Activated effector memory CD4-positive, alpha-beta T cell treated with anti-CD3 and anti-CD28 coated beads, Interleukin-2, amount 50 U/mL, for 16 hours (primary cell): ENCODE results near the gene MMP3.

Experiments used
- DNase-seq: peaks from one replicate; pipeline ENCODE4 v3.0.0-alpha.2; 2020

The MMP3 gene

DNA sequence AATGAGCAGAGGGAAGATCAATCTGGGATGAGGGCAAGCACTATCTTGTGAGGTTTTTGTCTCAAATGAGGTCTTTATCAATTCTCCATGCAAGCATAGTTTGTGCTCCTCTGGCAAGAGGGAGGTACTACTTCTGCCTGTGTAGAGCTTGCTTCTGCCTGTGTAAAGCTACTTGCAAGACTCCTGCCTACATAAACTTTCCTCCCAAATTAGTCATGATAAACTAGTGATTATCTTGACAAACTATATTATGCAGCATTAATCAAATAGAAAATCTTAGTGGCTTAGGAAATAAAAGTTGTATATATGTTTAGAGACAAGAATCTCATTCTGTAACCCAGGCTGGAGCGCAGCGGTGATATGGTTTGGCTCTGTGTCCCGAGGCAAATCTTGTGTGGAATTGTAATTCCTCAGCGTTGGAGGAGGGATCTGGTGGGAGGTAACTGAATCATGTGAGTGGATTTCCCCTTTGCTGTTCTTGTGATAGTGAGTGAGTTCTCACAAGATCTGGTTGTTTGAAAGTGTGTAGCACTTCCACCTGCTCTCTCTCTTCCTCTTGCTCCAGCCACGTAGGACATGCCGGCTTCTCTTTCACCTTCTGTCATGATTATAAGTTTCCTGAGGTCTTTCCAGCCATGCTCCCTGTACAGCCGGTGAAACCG is 54.9 kb downstream of the MMP3 start:
- no peak for DNase-seq
